H1 (cell line): ENCODE data around the gene MYLK. TPM values are rescaled to one million over a fixed set of nuclear protein-coding genes. Genes with fewer than 3 reads are reported as not detected.

Source experiments
- CTCF ChIA-PET: fragments of 300-600 bp; sonication (Branson Sonifier 250); formaldehyde crosslinking; loops from one replicate; lab custom pipeline; 2021; ENCODE audit not compliant: partially characterized antibody; lab: Charles Lee
- POLR2A ChIA-PET: fragments of 300-600 bp; sonication (Branson Sonifier 250); formaldehyde crosslinking; loops from one replicate; lab custom pipeline; 2021; ENCODE audit warnings: inconsistent platforms; ENCODE audit not compliant: partially characterized antibody; lab: Charles Lee
- DNase-seq, 2 experiments: peaks; one replicate each; pipeline versions ENCODE4 v3.0.0 to v3.0.0-alpha.2; 2010 to 2022; ENCODE audit warnings: low spot score in 2 of 2, low read depth in 1 of 2, mixed read lengths in 1 of 2
- FAIRE-seq: peaks from 2 replicates; lab custom pipeline; 2011; peaks lifted over from hg19 to GRCh38; lab: Jason Lieb, UNC
- H2AFZ ChIP-seq: 2 replicates; pipeline ENCODE4 v1.8.1; 2012; ENCODE audit warnings: low read length, inconsistent platforms
- H2AK5ac ChIP-seq: 2 replicates; pipeline ENCODE4 v1.6.1; 2013; ENCODE audit warnings: low read depth, low read length
- H2BK120ac ChIP-seq: replicated peaks from 2 replicates; pipeline ENCODE3; 2013; ENCODE audit warnings: low read depth, low read length, inconsistent platforms
- H2BK12ac ChIP-seq: 2 replicates; pipeline ENCODE4 v1.6.1; 2013; ENCODE audit warnings: low read depth, low read length
- H2BK15ac ChIP-seq: 2 replicates; pipeline ENCODE4 v1.6.1; 2013; ENCODE audit warnings: low read length
- H2BK20ac ChIP-seq: 2 replicates; pipeline ENCODE4 v1.6.1; 2013; ENCODE audit warnings: low read length
- H2BK5ac ChIP-seq: 2 replicates; pipeline ENCODE4 v1.6.1; 2013; ENCODE audit warnings: low read depth, low read length
- H3K14ac ChIP-seq: 2 replicates; pipeline ENCODE4 v1.6.1; 2013; ENCODE audit warnings: inconsistent platforms; ENCODE audit not compliant: insufficient read length
- H3K18ac ChIP-seq: 2 replicates; pipeline ENCODE4 v1.6.1; 2013; ENCODE audit warnings: low read length; ENCODE audit errors: extremely low read depth
- H3K23ac ChIP-seq: 2 replicates; pipeline ENCODE4 v1.6.1; 2013; ENCODE audit warnings: inconsistent platforms; ENCODE audit not compliant: insufficient read length
- H3K23me2 ChIP-seq: 2 replicates; pipeline ENCODE4 v1.6.1; 2013; ENCODE audit warnings: low read depth, low read length
- H3K27ac ChIP-seq: 2 replicates; pipeline ENCODE4 v1.6.1; 2011; ENCODE audit warnings: low read depth, low read length, inconsistent platforms
- H3K27me3 ChIP-seq, 4 experiments: replicated peaks in 1 of 4; 1 replicate in 1 of 4; 2 replicates in 3 of 4; pipeline versions ENCODE4 v1.6.1 to v1.8.1; 2011 to 2013; ENCODE audit warnings: low read length in 3 of 4, mild to moderate bottlenecking in 3 of 4, inconsistent platforms in 2 of 4, mixed read lengths in 2 of 4, moderate library complexity in 1 of 4; ENCODE audit not compliant: control insufficient read depth in 3 of 4, insufficient read depth in 3 of 4; ENCODE audit errors: extremely low read depth in 1 of 4
- H3K36me3 ChIP-seq, 4 experiments: 2 replicates each; pipeline versions ENCODE4 v1.6.1 to v1.8.1; 2011 to 2013; ENCODE audit warnings: mild to moderate bottlenecking in 4 of 4, low read length in 3 of 4, moderate library complexity in 2 of 4, control low read depth in 1 of 4, inconsistent platforms in 1 of 4; ENCODE audit not compliant: insufficient read depth in 4 of 4, control insufficient read depth in 2 of 4
- H3K4ac ChIP-seq: replicated peaks from 2 replicates; pipeline ENCODE3; 2013; ENCODE audit warnings: low read length, low read depth, mixed read lengths, inconsistent platforms; ENCODE audit not compliant: insufficient read length
- H3K4me1 ChIP-seq, 4 experiments: replicated peaks in 1 of 4; 1 replicate in 1 of 4; 2 replicates in 3 of 4; pipeline versions ENCODE4 v1.6.1 to v1.8.1; 2011 to 2013; ENCODE audit warnings: low read length in 3 of 4, inconsistent platforms in 2 of 4, mixed read lengths in 1 of 4; ENCODE audit not compliant: insufficient read depth in 4 of 4, control insufficient read depth in 3 of 4
- H3K4me2 ChIP-seq, 2 experiments: 2 replicates each; pipeline versions ENCODE4 v1.6.1 to v1.8.1; 2011 to 2013; ENCODE audit warnings: low read depth in 2 of 2, low read length in 2 of 2, control low read depth in 1 of 2, inconsistent platforms in 1 of 2, mild to moderate bottlenecking in 1 of 2; ENCODE audit not compliant: insufficient read depth in 1 of 2
- H3K4me3 ChIP-seq, 4 experiments: fragments of 200-600, 300-600 bp in 1 of 4; sonication (generic), shearing (Covaris generic), sonication (Bioruptor Twin) in 1 of 4; 2 replicates each; pipeline versions ENCODE4 v1.5.1 to v1.8.1; 2011 to 2016; ENCODE audit warnings: low read length in 4 of 4, low read depth in 3 of 4, control low read depth in 2 of 4, inconsistent platforms in 2 of 4, mild to moderate bottlenecking in 2 of 4, mixed read lengths in 1 of 4, moderate library complexity in 1 of 4; ENCODE audit not compliant: insufficient read depth in 2 of 4; ENCODE audit errors: extremely low read depth in 1 of 4
- H3K56ac ChIP-seq: replicated peaks from 2 replicates; pipeline ENCODE3; 2013; ENCODE audit warnings: low read depth, mild to moderate bottlenecking, mixed read lengths, low read length, inconsistent platforms; ENCODE audit not compliant: insufficient read length
- H3K79me1 ChIP-seq: 2 replicates; pipeline ENCODE4 v1.6.1; 2013; ENCODE audit warnings: low read depth, low read length, control low read depth
- H3K79me2 ChIP-seq, 2 experiments: 2 replicates each; pipeline versions ENCODE4 v1.6.1 to v1.8.1; 2012 to 2013; ENCODE audit warnings: low read length in 2 of 2, mild to moderate bottlenecking in 2 of 2, inconsistent platforms in 1 of 2; ENCODE audit not compliant: insufficient read depth in 2 of 2, control insufficient read depth in 1 of 2
- H3K9ac ChIP-seq, 4 experiments: replicated peaks in 1 of 4; 1 replicate in 1 of 4; 2 replicates in 3 of 4; pipeline versions ENCODE4 v1.6.1 to v1.8.1; 2011 to 2013; ENCODE audit warnings: low read depth in 3 of 4, low read length in 3 of 4, control low read depth in 2 of 4, mild to moderate bottlenecking in 2 of 4, moderate library complexity in 2 of 4, inconsistent platforms in 1 of 4; ENCODE audit errors: extremely low read depth in 1 of 4
- H3K9me3 ChIP-seq, 2 experiments: 2 replicates each; pipeline versions ENCODE4 v1.6.1 to v1.8.1; 2012 to 2013; ENCODE audit warnings: mild to moderate bottlenecking in 2 of 2, moderate library complexity in 2 of 2, control low read depth in 1 of 2, inconsistent platforms in 1 of 2, low read depth in 1 of 2, low read length in 1 of 2, mixed read lengths in 1 of 2; ENCODE audit not compliant: insufficient read depth in 2 of 2
- H4K20me1 ChIP-seq, 2 experiments: replicated peaks in 1 of 2; 2 replicates each; pipeline versions ENCODE3 to v1.8.1; 2011 to 2013; ENCODE audit warnings: inconsistent platforms in 2 of 2, low read length in 2 of 2, mild to moderate bottlenecking in 1 of 2; ENCODE audit not compliant: insufficient read depth in 2 of 2, control insufficient read depth in 1 of 2
- H4K5ac ChIP-seq: 2 replicates; pipeline ENCODE4 v1.6.1; 2013; ENCODE audit warnings: low read length, low read depth, mixed read lengths, inconsistent platforms; ENCODE audit not compliant: insufficient read length
- H4K8ac ChIP-seq: 2 replicates; pipeline ENCODE4 v1.8.0; 2013; ENCODE audit warnings: mild to moderate bottlenecking, moderate library complexity, low read length, inconsistent platforms; ENCODE audit not compliant: insufficient read depth; ENCODE audit errors: extremely low read depth
- H4K91ac ChIP-seq: replicated peaks from 2 replicates; pipeline ENCODE3; 2013; ENCODE audit warnings: low read length, mixed read lengths, inconsistent platforms; ENCODE audit not compliant: insufficient read length
- CTBP2 ChIP-seq: IDR thresholded peaks from 2 replicates; pipeline ENCODE4 v1.7.0; 2011; ENCODE audit warnings: borderline replicate concordance, mild to moderate bottlenecking, moderate library complexity, mixed read lengths, low read length; ENCODE audit not compliant: insufficient read depth, insufficient read length
- EP300 ChIP-seq, 2 experiments: IDR thresholded peaks; 1 replicate in 1 of 2; 2 replicates in 1 of 2; pipeline ENCODE4 v1.6.1; 2011 to 2012; ENCODE audit warnings: low read depth in 2 of 2, low read length in 2 of 2, mild to moderate bottlenecking in 2 of 2, borderline replicate concordance in 1 of 2, inconsistent platforms in 1 of 2, moderate library complexity in 1 of 2
- JUN ChIP-seq: IDR thresholded peaks from 2 replicates; pipeline ENCODE4 v1.6.1; 2011; ENCODE audit warnings: low read depth, mild to moderate bottlenecking, improper control_type of control experiment, low read length
- JUND ChIP-seq: IDR thresholded peaks from 2 replicates; pipeline ENCODE4 v1.6.1; 2011; ENCODE audit warnings: mild to moderate bottlenecking, improper control_type of control experiment, low read length
- KDM4A ChIP-seq: IDR thresholded peaks from one replicate; pipeline ENCODE4 v1.7.1; 2012; ENCODE audit warnings: low read depth, mild to moderate bottlenecking, moderate library complexity, low read length, inconsistent platforms; ENCODE audit not compliant: severe bottlenecking
- YY1 ChIP-seq: IDR thresholded peaks from 2 replicates; pipeline ENCODE4 v1.6.1; 2011; ENCODE audit warnings: low read depth, mild to moderate bottlenecking, low read length
- WGBS, 2 experiments: shearing (Covaris generic) in 1 of 2; methylation state at CpG; one replicate each; pipeline versions ENCODE4 v1.1.6 to v1.1.7; 2013 to 2015; ENCODE audit warnings: low lambda C conversion rate in 2 of 2, mixed read lengths in 2 of 2, inconsistent platforms in 1 of 2, low coverage in 1 of 2, missing lambda C conversion rate in 1 of 2; ENCODE audit not compliant: insufficient replicate concordance in 2 of 2, insufficient coverage in 1 of 2, insufficient read length in 1 of 2; ENCODE audit errors: extremely low coverage in 1 of 2, missing lambda C conversion rate in 1 of 2; 5-methylcytosine and 5-hydroxymethylcytosine counted together
- polyA plus RNA-seq, 7 experiments: library from polyadenylated mRNA; depleted of rRNA in 3 of 7; stranded (reverse) in 5 of 7; unstranded in 2 of 7; fragments of >200 nt in 5 of 7; fragments of 200-250 nt in 2 of 7; gene quantifications; 1 replicate in 5 of 7; 2 replicates in 1 of 7; 4 replicates in 1 of 7; pipeline versions ENCODE4 v1.2.1 to v1.2.3, GENCODE V29; 2011 to 2013; ENCODE audit warnings: missing spikeins in 2 of 7, mixed read lengths in 2 of 7
- total RNA-seq: library from RNA; stranded (reverse); fragmentation: NEBNext Ultra II Directional; extraction: Animal tissue kit (Norgen Biotek cat#: 25700); gene quantifications from 2 replicates; pipeline ENCODE4 v1.2.1, GENCODE V29; 2021

Gene MYLK
- total and polyA plus RNA-seq, 2 of the 8 experiments (the other 6 are each of a cell fraction or from before 2014, with no cell fraction given): 11.6 to 21.3 TPM

GRCh38 chr3:123605789-123606234 lies 278.3 kb downstream of the MYLK start:
- CTCF ChIA-PET: interaction anchor here (1.0 to 2.6 kb wide), 2 partner anchors 12 to 37 kb away, joined by 5 to 10 read pairs; no protein-coding TSS in a partner anchor
- no peak for DNase-seq
- no peak overlapping the region for H2BK15ac ChIP-seq

More at GRCh38 chr3:123605789-123606234, 278.3 kb downstream of the MYLK start:
- no peaks in the 10 kb centered on the region for H3K79me1 ChIP-seq
- no peaks in the 10 kb centered on the region for H3K27me3 ChIP-seq
- POLR2A ChIA-PET: interaction anchor here (1.1 kb wide), 1 partner anchor 22 kb away, joined by 5 read pairs; no protein-coding TSS in a partner anchor
- H3K18ac ChIP-seq: no peak overlapping the region
- no peak overlapping the region for H3K9ac ChIP-seq
- no peak overlapping the region for H3K4me3 ChIP-seq
- peaks cover 0 to 4% (median 3%) of the 10 kb centered on the region in 4 experiments; a peak in 3 of 7 replicates for H3K4me1 ChIP-seq
- H4K5ac ChIP-seq: no peak overlapping the region
- 86% methylated on average over 5 of the region's 5 CpGs; no CpG with 5 or more reads in 1 of the 2 experiments for WGBS, 2 experiments
- H4K91ac ChIP-seq: no peak overlapping the region
- no peak overlapping the region for H2BK5ac ChIP-seq
- H3K4ac ChIP-seq: no peak overlapping the region
- no peaks in the 10 kb centered on the region for H3K9me3 ChIP-seq
- H2BK120ac ChIP-seq: no peak overlapping the region
- no peak overlapping the region for H2BK20ac ChIP-seq
- TF ChIP-seq YY1 (no peak), EP300 (IDR thresholded peaks at IDR 0.05; ENCODE audit: borderline replicate concordance in 1 of 2, low read depth in 2 of 2, low read length in 2 of 2) (no peak), JUND (peak; percentile 90), CTBP2 (no peak), JUN (peak; percentile 58; the same call in 1 of the 2 replicates), KDM4A (no peak)
- TF ChIP-seq, all 59 proteins: peak for 2
- no peak overlapping the region for H3K4me2 ChIP-seq
- no peak for FAIRE-seq
- no peak overlapping the region for H2BK12ac ChIP-seq
- no peak overlapping the region for H2AFZ ChIP-seq
- no peak overlapping the region for H3K23ac ChIP-seq
- no peaks in the 10 kb centered on the region for H3K36me3 ChIP-seq
- H3K27ac ChIP-seq: no peak overlapping the region
- H3K56ac ChIP-seq: no peak overlapping the region
- no peak overlapping the region for H3K14ac ChIP-seq
- H3K79me2 ChIP-seq: no peaks in the 10 kb centered on the region
- no peak overlapping the region for H2AK5ac ChIP-seq
- H3K23me2 ChIP-seq: no peaks in the 10 kb centered on the region
- peaks cover 0 to 3% of the 10 kb centered on the region in 2 experiments for H4K20me1 ChIP-seq
- no peak overlapping the region for H4K8ac ChIP-seq
